ENCODE data around the gene KCTD13.
A peak's percentile ranks its signal among the peaks of the same experiment; 100 is the strongest.
"Not testable (repeated sequence)": the region's sequence is repeated elsewhere in the genome, so short reads cannot be mapped to it uniquely, and the experiment has no call there.

The KCTD13 gene

GRCh38 chr16:29968205-29968604 is 42.2 kb upstream of the KCTD13 start:
- TF ChIP-seq EZH2 (IDR thresholded peaks at IDR 0.05) (no peak), FOXP2 (optimal IDR thresholded peaks at IDR 0.05; ENCODE audit: control extremely low read depth, extremely low read length, insufficient read depth) (no peak)
- H3K4me3 ChIP-seq = no peak overlapping the region

DNA sequence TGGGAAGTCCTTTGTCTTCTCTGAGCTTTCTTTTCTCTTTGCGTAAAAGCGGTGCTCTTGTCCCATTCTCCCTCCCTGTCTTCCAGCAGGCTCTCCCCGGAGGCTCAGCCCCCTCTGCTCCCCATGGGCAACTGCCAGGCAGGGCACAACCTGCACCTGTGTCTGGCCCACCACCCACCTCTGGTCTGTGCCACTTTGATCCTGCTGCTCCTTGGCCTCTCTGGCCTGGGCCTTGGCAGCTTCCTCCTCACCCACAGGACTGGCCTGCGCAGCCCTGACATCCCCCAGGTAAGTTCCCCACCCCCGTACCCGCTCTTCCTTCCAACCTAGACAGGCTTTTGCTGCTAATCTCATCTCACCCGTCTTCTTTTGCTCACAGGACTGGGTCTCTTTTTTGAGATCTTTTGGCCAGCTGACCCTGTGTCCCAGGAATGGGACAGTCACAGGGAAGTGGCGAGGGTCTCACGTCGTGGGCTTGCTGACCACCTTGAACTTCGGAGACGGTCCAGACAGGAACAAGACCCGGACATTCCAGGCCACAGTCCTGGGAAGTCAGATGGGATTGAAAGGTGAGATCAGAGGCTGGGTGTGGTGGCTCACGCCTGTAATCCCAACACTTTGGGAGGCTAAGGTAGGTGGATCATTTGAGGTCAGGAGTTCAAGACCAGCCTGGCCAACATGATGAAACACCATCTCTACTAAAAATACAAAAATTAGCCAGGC is 37.2 kb upstream of the KCTD13 start:
- peak overlapping the region; percentile 88; the same call in 1 of the 2 replicates for H3K4me3 ChIP-seq

More at GRCh38 chr16:29968205-29968604, 42.2 kb upstream of the KCTD13 start:
- Histone ChIP-seq H3K9me3 (ENCODE audit: low read depth, low read length) (no peaks in the 10 kb centered on the region), H3K36me3 (ENCODE audit: insufficient read depth, low read length) (peaks cover 21% of the 10 kb centered on the region), H3K9ac (ENCODE audit: insufficient read length) (no peak overlapping the region), H3K27ac (no peak overlapping the region)
- no peak for DNase-seq (ENCODE audit: low read depth, low spot score)

GRCh38 chr16:29962344-29962994 is 36.4 kb upstream of the KCTD13 start:
- no peaks in the 10 kb centered on the region for H3K36me3 ChIP-seq (ENCODE audit: insufficient read depth, low read length)
- H3K27ac ChIP-seq = peak overlapping the region; percentile 19; the same call in 1 of the 2 replicates
- H3K9ac ChIP-seq (ENCODE audit: insufficient read length) = peak overlapping the region; percentile 78
- no peak for DNase-seq (ENCODE audit: low read depth, low spot score)
- H3K4me3 ChIP-seq = peak overlapping the region; percentile 88
- TF ChIP-seq EZH2 (IDR thresholded peaks at IDR 0.05) (no peak), POLR2AphosphoS5 (IDR thresholded peaks at IDR 0.05; ENCODE audit: borderline replicate concordance, low read depth, low read length) (no peak), FOXP2 (optimal IDR thresholded peaks at IDR 0.05; ENCODE audit: control extremely low read depth, extremely low read length, insufficient read depth) (no peak)
- H3K9me3 ChIP-seq (ENCODE audit: low read depth, low read length) = no peaks in the 10 kb centered on the region

More for the DNA sequence above, 37.2 kb upstream of the KCTD13 start:
- TF ChIP-seq EZH2 (IDR thresholded peaks at IDR 0.05) (no peak), POLR2AphosphoS5 (IDR thresholded peaks at IDR 0.05; ENCODE audit: borderline replicate concordance, low read depth, low read length) (no peak), FOXP2 (optimal IDR thresholded peaks at IDR 0.05; ENCODE audit: control extremely low read depth, extremely low read length, insufficient read depth) (no peak)
- H3K9me3 ChIP-seq (ENCODE audit: low read depth, low read length) = no peaks in the 10 kb centered on the region
- H3K36me3 ChIP-seq (ENCODE audit: insufficient read depth, low read length) = peaks cover under 1% of the 10 kb centered on the region
- peak overlapping the region; percentile 78 for H3K9ac ChIP-seq (ENCODE audit: insufficient read length)
- DNase-seq (ENCODE audit: low read depth, low spot score) = no peak
- no peak overlapping the region for H3K27ac ChIP-seq

DNA sequence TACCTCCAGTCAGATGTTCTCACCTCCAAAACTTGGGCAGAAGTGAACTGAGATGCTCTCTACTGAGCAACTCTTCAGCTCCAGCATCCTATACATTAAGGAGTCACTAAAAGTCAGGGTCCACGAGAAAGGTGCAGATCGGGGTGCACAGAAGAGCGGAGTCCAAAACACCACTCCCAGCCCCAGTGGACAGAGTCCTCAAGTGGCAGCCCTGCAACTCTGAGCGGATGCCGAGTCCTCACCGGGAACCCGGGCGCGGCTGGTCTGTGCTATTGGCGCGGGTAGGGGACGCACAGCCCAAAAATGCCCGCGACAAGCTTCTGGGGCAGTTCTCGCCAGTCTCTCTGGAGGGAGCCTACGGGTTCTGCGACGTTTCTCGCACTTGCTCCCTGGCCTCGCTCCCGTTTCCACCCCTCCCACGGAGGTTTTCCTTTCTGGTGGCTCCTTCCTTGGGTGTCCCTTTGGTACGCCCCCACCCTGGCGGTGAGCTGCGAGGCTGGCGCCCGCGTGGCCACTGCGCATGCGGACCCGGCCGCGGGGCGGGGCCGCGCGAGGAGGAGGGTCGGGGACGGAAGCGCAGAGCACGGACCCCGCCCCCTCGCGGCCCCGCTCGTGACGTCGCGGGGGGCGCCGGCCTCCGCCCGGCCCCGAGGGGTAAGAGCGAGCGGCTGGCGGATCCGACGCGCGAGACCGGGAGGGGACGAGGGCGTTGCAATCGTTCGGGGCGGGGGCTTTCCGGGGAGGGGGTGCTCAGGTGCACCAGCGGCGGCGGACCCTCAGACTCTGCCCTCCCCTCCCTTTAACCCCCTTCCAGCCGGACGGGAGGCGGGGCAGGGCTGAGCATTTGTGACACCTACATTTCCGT is 35.7 kb upstream of the KCTD13 start, which contains the start of gene TMEM219:
TMEM219 (plus strand) TSS at position 601 of the 865 bp plus-strand sequence. CDS start 1,065 bp downstream, outside the sequence.
- peak within 1 kb of the TSS; percentile 63 for H3K27ac ChIP-seq

GRCh38 chr16:29961127-29961478 is 35.1 kb upstream of the KCTD13 start:
- H3K4me3 ChIP-seq = peak overlapping the region; percentile 88
- DNase-seq (ENCODE audit: low read depth, low spot score) = no peak
- TF ChIP-seq EZH2 (IDR thresholded peaks at IDR 0.05) (no peak), FOXP2 (optimal IDR thresholded peaks at IDR 0.05; ENCODE audit: control extremely low read depth, extremely low read length, insufficient read depth) (no peak), POLR2AphosphoS5 (IDR thresholded peaks at IDR 0.05; ENCODE audit: borderline replicate concordance, low read depth, low read length) (no peak)
- no peak overlapping the region for H3K27ac ChIP-seq
- no peaks in the 10 kb centered on the region for H3K9me3 ChIP-seq (ENCODE audit: low read depth, low read length)
- H3K9ac ChIP-seq (ENCODE audit: insufficient read length) = peak overlapping the region; percentile 79
- H3K36me3 ChIP-seq (ENCODE audit: insufficient read depth, low read length) = no peaks in the 10 kb centered on the region

More for the DNA sequence above, 35.7 kb upstream of the KCTD13 start, which contains the start of gene TMEM219:
- no peak for DNase-seq (ENCODE audit: low read depth, low spot score)
- TF ChIP-seq POLR2AphosphoS5 (IDR thresholded peaks at IDR 0.05; ENCODE audit: borderline replicate concordance, low read depth, low read length) (peak; percentile 85), EZH2 (IDR thresholded peaks at IDR 0.05) (no peak), FOXP2 (optimal IDR thresholded peaks at IDR 0.05; ENCODE audit: control extremely low read depth, extremely low read length, insufficient read depth) (no peak)
- Histone ChIP-seq H3K4me3 (peak within 1 kb of the TSS; percentile 88), H3K36me3 (ENCODE audit: insufficient read depth, low read length) (no peaks in the 10 kb centered on the region), H3K9me3 (ENCODE audit: low read depth, low read length) (no peaks in the 10 kb centered on the region), H3K9ac (ENCODE audit: insufficient read length) (peak within 1 kb of the TSS; percentile 79)

- H3K4me3 ChIP-seq = not testable (repeated sequence)
Measured at GRCh38 chr16:29959821-29960220, 33.8 kb upstream of the KCTD13 start.

GRCh38 chr16:29959293-29959692 is 33.3 kb upstream of the KCTD13 start:
- no peak for TF ChIP-seq EZH2 (IDR thresholded peaks at IDR 0.05)
- TF ChIP-seq FOXP2 (optimal IDR thresholded peaks at IDR 0.05; ENCODE audit: control extremely low read depth, extremely low read length, insufficient read depth) = no peak
- no peak for TF ChIP-seq POLR2AphosphoS5 (IDR thresholded peaks at IDR 0.05; ENCODE audit: borderline replicate concordance, low read depth, low read length)

More at GRCh38 chr16:29959821-29960220, 33.8 kb upstream of the KCTD13 start:
- not testable (repeated sequence) for H3K36me3 ChIP-seq (ENCODE audit: insufficient read depth, low read length); H3K9ac ChIP-seq (ENCODE audit: insufficient read length); H3K9me3 ChIP-seq (ENCODE audit: low read depth, low read length); DNase-seq (ENCODE audit: low read depth, low spot score); H3K27ac ChIP-seq

DNA sequence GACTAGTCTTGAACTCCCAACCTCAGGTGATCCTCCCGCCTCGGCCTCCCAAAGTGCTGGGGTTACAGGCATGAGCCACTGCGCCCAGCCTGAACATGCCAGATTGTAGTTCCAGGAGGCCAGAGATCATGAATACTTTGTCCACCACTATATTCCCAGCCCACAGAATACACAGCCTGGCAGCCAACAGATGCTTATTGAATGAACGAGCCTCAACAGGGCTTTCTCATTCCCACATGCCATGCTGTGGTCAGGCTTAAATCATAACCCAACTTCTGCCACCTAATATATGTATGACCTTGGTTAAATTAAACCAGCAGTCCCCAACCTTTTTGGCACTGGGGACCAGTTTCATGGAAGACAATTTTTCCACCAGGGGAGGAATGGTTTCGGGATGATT is 32.7 kb upstream of the KCTD13 start:
- no peak for DNase-seq (ENCODE audit: low read depth, low spot score)
- Histone ChIP-seq H3K36me3 (ENCODE audit: insufficient read depth, low read length) (no peaks in the 10 kb centered on the region), H3K27ac (no peak overlapping the region), H3K9me3 (ENCODE audit: low read depth, low read length) (no peaks in the 10 kb centered on the region), H3K9ac (ENCODE audit: insufficient read length) (no peak overlapping the region), H3K4me3 (no peak overlapping the region)
- no peak for TF ChIP-seq EZH2 (IDR thresholded peaks at IDR 0.05)
- no peak for TF ChIP-seq POLR2AphosphoS5 (IDR thresholded peaks at IDR 0.05; ENCODE audit: borderline replicate concordance, low read depth, low read length)
- no peak for TF ChIP-seq FOXP2 (optimal IDR thresholded peaks at IDR 0.05; ENCODE audit: control extremely low read depth, extremely low read length, insufficient read depth)

More at GRCh38 chr16:29959293-29959692, 33.3 kb upstream of the KCTD13 start:
- Histone ChIP-seq H3K36me3 (ENCODE audit: insufficient read depth, low read length) (no peaks in the 10 kb centered on the region), H3K4me3 (no peak overlapping the region), H3K9ac (ENCODE audit: insufficient read length) (no peak overlapping the region), H3K9me3 (ENCODE audit: low read depth, low read length) (no peaks in the 10 kb centered on the region), H3K27ac (no peak overlapping the region)
- DNase-seq (ENCODE audit: low read depth, low spot score) = no peak
